ENCODE measurements around the gene KCNH4.

The KCNH4 gene

GRCh38 chr17:42112552-42113176, 68.3 kb downstream of the KCNH4 start, which contains the start of gene DHX58:
Gene DHX58, minus strand, starts transcription at chr17:42112714. Its CDS starts 822 bp downstream, at chr17:42111892.
- peak within 1 kb of the TSS; percentile 55 for H3K4me3 ChIP-seq (ENCODE audit: low read depth, low read length)
- peak; percentile 95 for DNase-seq (ENCODE audit: low read depth)
- no peak for TF ChIP-seq CTCF (conservative IDR thresholded peaks at IDR 0.05; ENCODE audit: low read depth, low read length)

GRCh38 chr17:42111871-42112551, 68.9 kb downstream of the KCNH4 start:
- peak; percentile 56 for DNase-seq (ENCODE audit: low read depth)
- H3K4me3 ChIP-seq (ENCODE audit: low read depth, low read length), result peak overlapping the region; percentile 55
- TF ChIP-seq CTCF (conservative IDR thresholded peaks at IDR 0.05; ENCODE audit: low read depth, low read length), result no peak

GRCh38 chr17:42111265-42111636, 69.7 kb downstream of the KCNH4 start:
- no peak for TF ChIP-seq CTCF (conservative IDR thresholded peaks at IDR 0.05; ENCODE audit: low read depth, low read length)
- no peak overlapping the region for H3K4me3 ChIP-seq (ENCODE audit: low read depth, low read length)
- DNase-seq (ENCODE audit: low read depth), result no peak

- TF ChIP-seq CTCF (conservative IDR thresholded peaks at IDR 0.05; ENCODE audit: low read depth, low read length), result no peak
- no peak for DNase-seq (ENCODE audit: low read depth)
- no peak overlapping the region for H3K4me3 ChIP-seq (ENCODE audit: low read depth, low read length)
Observed at GRCh38 chr17:42110301-42111264, 70.4 kb downstream of the KCNH4 start.

GRCh38 chr17:42109086-42109485, 71.9 kb downstream of the KCNH4 start:
- no peak for TF ChIP-seq CTCF (conservative IDR thresholded peaks at IDR 0.05; ENCODE audit: low read depth, low read length)
- no peak overlapping the region for H3K4me3 ChIP-seq (ENCODE audit: low read depth, low read length)
- DNase-seq (ENCODE audit: low read depth), result no peak

- peak; percentile 71 for DNase-seq (ENCODE audit: low read depth)
- TF ChIP-seq CTCF (conservative IDR thresholded peaks at IDR 0.05; ENCODE audit: low read depth, low read length), result no peak
- peak overlapping the region; percentile 42 for H3K4me3 ChIP-seq (ENCODE audit: low read depth, low read length)
Observed at GRCh38 chr17:42107597-42108576, 73.1 kb downstream of the KCNH4 start.
